ENCODE measurements around the gene ERGIC2. TPM values are rescaled to one million over a fixed set of nuclear protein-coding genes. Genes with fewer than 3 reads are reported as not detected.

ERGIC2 gene
- total RNA-seq, 1 experiment from 2014 or later = 115 TPM

DNA sequence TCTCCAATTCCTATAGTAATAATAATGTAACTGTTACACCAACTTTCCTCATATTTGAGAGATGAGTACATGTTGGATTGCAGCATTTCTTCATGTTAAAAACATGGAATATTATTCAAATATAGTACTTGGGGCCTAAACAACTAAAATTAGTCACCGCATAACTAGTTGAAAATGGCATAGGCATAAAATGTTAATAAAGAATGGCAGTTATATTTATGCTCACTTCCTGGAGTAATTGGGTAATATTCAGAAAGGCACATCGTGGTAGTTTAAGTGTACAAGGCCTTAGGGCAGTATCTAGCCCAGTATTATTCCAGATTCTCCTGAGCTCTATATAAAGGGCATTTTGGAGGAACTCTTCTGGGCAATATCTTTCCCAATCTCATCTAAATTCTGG is 46.0 kb downstream of the ERGIC2 start:
- no peak overlapping the region for H3K4me3 ChIP-seq

DNA sequence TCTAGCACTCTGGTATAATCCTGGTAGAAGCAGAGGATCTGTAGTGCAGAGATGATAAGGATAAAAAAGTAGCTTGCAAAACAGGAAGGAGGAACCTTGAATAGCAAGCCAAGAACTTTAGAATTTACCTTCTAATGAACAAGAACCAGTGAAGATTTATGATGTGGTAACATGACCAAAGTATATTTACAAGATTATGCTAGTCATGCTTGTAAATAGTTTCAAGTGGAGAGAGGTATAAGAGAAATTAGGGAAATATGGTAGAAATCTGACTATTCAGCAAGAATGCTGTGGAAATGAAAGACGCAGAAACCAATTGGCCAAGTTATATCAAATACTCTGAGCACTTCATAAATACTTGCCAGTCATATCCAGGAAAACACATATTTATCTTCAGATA is 47.8 kb downstream of the ERGIC2 start:
- Histone ChIP-seq H3K27me3 (no peaks in the 10 kb centered on the region), H3K9me3 (replicated peaks) (no peaks in the 10 kb centered on the region), H3K4me3 (no peak overlapping the region), H3K36me3 (peaks cover 6% of the 10 kb centered on the region; the same call in 1 of the 2 replicates), H3K4me1 (no peaks in the 10 kb centered on the region), H3K27ac (no peak overlapping the region)
- DNase-seq = no peak

More for the DNA sequence above, 46.0 kb downstream of the ERGIC2 start:
- no peak for DNase-seq
- Histone ChIP-seq H3K4me1 (no peaks in the 10 kb centered on the region), H3K36me3 (peaks cover 7% of the 10 kb centered on the region; the same call in 1 of the 2 replicates), H3K27ac (no peak overlapping the region), H3K9me3 (replicated peaks) (no peaks in the 10 kb centered on the region), H3K27me3 (no peaks in the 10 kb centered on the region)

DNA sequence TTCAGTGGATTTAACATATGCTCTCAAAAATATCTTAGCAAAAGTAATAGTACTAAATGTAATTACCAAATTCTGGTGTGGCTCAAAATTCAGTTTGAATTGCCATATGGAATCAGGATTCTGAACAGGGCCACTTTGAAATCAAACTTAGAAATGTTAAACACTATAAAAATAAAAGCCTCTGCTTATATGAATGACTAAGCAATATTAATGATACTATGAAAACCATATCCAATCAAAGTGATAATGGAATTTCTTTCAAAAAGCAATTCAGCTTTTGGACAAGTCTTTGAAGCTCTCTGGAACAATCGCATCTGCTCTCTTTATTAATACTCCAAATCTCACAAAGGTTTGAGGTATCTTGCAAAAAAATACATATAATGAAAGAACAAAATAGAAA is 51.6 kb downstream of the ERGIC2 start:
- Histone ChIP-seq H3K36me3 (peaks cover 6% of the 10 kb centered on the region; the same call in 1 of the 2 replicates), H3K4me1 (no peaks in the 10 kb centered on the region), H3K9me3 (replicated peaks) (no peaks in the 10 kb centered on the region), H3K27me3 (no peaks in the 10 kb centered on the region), H3K4me3 (no peak overlapping the region), H3K27ac (no peak overlapping the region)
- no peak for DNase-seq

DNA sequence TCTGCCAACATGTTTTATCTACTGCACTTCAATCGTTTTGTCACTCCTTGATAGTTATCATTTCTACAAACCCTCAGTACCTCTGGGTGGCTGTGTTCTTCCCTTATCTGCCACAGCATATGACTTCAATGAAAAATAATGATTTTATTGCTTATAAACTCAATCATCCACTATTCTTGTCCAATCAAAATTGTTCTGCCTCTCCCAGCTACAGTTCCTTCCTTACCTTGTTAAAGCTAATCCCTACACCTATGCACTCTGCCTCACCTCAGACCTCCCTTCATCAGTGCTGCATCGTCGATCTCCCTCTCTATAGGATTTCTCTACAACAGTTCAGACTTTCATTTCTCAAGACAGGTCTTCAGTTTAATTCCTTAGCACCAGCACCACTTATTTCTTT is 58.8 kb downstream of the ERGIC2 start:
- Histone ChIP-seq H3K4me3 (no peak overlapping the region), H3K27ac (no peak overlapping the region)

DNA sequence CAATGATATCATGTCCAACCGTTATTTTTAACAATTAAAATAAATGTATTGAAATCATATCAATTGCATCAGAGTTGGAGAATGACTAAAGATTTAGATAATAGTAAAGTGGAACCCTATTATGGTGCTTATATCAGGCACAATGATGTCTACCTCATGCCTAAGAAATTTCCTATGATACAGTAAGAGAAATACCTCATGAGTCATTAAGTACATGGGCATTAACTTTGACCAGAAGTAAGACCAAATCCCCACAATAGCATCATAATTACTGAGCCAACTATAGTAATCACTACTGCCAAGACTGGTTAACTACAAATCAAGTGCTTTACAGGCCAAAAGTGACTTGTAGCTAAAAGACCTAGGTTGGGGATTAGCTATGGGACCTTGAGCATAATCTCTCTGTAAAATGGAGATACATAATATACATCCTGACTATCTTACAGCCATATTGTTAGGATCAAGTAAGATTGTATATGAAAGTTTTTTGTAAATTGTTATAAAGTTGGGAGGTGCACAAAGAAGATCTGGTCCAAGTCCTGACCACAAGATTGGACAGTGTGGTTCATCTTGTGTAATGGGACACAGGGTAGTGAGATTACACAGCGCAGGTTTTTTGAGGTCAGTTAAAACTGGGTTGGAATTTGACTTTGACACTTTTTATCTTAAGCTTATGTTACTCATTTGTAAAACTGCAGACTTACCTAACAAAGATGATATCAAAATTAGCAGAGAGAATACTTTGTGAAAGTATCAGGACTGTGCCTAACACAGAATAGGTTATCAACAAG is 60.5 kb downstream of the ERGIC2 start:
- no peaks in the 10 kb centered on the region for H3K36me3 ChIP-seq
- no peaks in the 10 kb centered on the region for H3K27me3 ChIP-seq
- no peak overlapping the region for H3K4me3 ChIP-seq
- no peak for DNase-seq
- peaks cover 7% of the 10 kb centered on the region; the same call in 1 of the 2 replicates for H3K4me1 ChIP-seq
- peaks cover 6% of the 10 kb centered on the region; the same call in 1 of the 2 replicates for H3K9me3 ChIP-seq (replicated peaks)
- H3K27ac ChIP-seq = no peak overlapping the region

More for the DNA sequence above, 58.8 kb downstream of the ERGIC2 start:
- no peak for DNase-seq
- peaks cover 4% of the 10 kb centered on the region; the same call in 1 of the 2 replicates for H3K4me1 ChIP-seq
- H3K27me3 ChIP-seq = no peaks in the 10 kb centered on the region
- H3K36me3 ChIP-seq = no peaks in the 10 kb centered on the region
- H3K9me3 ChIP-seq (replicated peaks) = peaks cover 6% of the 10 kb centered on the region; the same call in 1 of the 2 replicates

DNA sequence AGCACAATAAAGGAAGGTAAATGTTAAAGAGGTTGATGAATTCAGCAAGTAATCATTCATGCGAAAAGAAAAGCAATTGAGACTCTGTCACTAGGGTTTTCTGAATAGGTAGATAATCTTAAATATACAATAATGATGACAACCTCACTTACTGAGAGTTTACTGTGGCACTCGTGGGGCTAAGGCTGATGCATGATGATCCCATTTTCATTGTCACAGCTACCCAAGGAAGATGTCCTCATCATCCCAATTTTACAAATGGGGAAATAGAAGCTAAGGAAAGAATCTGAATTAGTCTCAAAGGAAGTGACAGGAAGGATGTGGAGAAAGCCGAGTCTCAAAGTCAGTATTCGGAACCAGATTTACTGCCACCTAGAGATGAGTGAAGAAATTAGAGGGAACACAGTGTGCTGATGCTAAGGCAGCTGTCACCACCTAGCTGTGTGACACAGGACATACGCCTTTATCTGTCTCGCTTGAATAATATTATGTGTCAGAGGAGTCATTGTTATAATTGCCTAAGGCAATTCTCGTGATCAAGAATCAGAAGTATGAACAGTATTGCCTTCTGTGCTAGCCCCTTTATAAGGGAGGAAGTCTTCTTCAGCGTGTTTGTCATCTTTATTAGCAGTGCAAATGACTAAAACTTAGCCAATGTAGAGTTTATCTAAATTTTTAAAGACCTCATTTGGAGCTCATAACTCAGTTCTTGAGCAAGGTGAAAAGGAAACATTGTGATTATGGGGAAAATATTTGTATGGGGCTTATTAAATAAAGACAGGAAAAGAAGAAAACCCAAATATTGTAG is 63.2 kb downstream of the ERGIC2 start:
- no peak overlapping the region for H3K27ac ChIP-seq
- H3K36me3 ChIP-seq = no peaks in the 10 kb centered on the region
- H3K4me1 ChIP-seq = peaks cover 7% of the 10 kb centered on the region; the same call in 1 of the 2 replicates
- H3K27me3 ChIP-seq = no peaks in the 10 kb centered on the region
- H3K9me3 ChIP-seq (replicated peaks) = peaks cover under 1% of the 10 kb centered on the region; the same call in 1 of the 2 replicates
- DNase-seq = peak; percentile 58 to 89
- no peak overlapping the region for H3K4me3 ChIP-seq

DNA sequence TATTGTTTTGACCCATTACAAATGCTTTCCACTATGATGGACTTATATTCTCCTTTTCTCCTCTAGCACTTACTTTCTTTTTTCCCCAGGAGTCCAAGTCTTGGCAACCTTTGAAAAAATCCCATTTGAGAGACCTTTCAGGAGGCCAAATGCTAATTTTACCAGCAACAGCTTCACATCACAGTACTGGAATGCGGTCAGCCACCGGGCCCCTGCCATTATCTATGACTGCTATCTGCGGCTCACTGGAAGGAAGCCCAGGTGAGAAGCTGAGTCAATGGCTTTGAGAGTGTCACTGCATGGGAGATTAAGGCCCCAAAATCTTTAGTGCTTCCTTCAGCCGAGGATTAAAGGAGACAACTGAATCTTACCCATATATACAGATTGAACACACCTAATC is 64.2 kb downstream of the ERGIC2 start:
- Histone ChIP-seq H3K36me3 (no peaks in the 10 kb centered on the region), H3K27me3 (no peaks in the 10 kb centered on the region), H3K9me3 (replicated peaks) (no peaks in the 10 kb centered on the region), H3K4me1 (peaks cover 7% of the 10 kb centered on the region; the same call in 1 of the 2 replicates), H3K27ac (no peak overlapping the region), H3K4me3 (no peak overlapping the region)
- DNase-seq = no peak

DNA sequence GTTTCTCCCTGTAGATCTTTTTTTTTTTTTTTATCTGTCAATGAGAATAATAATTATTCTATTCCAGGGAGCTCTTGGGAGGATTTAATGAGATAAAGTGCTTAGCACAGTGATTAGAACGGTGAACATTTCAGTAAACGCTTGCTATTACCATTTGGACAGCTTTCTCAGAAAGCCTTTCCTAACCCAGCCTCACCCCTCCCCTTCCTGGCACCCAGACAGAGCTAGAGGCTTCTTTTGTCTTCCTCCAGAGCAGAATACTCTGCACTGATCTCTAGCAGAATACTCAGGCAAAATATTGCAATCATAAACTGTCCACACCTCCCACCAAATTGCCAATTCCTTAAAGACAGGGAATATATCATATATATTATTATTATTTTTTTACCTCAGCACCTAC is 66.6 kb downstream of the ERGIC2 start:
- Histone ChIP-seq H3K9me3 (replicated peaks) (no peaks in the 10 kb centered on the region), H3K4me1 (peaks cover 5% of the 10 kb centered on the region; the same call in 1 of the 2 replicates), H3K27me3 (no peaks in the 10 kb centered on the region), H3K27ac (no peak overlapping the region), H3K36me3 (no peaks in the 10 kb centered on the region), H3K4me3 (no peak overlapping the region)
- DNase-seq = no peak

DNA sequence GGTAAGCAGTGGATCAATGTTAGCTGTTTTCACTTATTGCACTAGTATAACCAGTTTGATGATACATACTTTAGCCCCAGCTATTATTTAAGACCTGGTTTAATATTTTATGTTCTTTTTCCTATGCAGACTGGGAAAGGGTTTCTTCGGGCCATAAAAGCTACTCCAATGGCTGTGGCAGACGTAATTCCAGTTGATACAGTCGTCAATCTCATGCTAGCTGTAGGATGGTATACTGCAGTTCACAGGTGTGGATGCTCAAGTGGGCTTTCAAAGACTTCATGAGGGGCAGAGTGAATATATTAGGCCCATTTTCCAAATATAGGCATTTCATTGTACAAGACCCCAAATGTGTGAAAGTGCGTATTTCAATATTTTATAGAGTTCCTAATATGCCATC is 70.1 kb downstream of the ERGIC2 start:
- H3K4me3 ChIP-seq = no peak overlapping the region
- no peaks in the 10 kb centered on the region for H3K27me3 ChIP-seq
- no peaks in the 10 kb centered on the region for H3K9me3 ChIP-seq (replicated peaks)

DNA sequence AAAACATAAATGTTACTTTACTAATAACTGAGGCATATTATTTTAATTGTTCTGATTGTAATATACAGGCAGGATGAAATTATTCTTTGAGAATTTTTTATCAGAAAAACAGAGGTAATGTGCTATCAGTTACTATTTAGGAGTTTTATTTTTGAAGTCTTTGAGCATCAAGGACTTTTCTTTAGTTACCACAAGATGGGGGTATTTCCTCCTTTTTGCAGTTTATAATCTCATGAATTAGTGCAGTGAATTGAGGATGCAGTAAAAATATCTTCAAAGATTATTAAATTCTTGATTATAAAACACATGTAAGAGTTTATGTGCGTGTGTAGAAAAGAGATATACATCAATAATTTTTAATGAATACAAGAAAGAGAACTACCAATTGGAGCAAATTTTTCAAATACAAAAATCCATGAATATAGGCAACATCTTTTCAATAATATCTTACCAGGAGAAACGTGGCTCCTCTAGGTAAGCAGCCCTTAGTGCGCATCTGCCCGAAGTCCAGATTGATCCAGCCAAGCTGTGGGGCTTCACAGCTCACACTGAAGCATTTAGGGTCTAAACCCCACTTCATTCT is 71.6 kb downstream of the ERGIC2 start:
- peak in 1 of 2 experiments; percentile 41 for DNase-seq

More for the DNA sequence above, 70.1 kb downstream of the ERGIC2 start:
- H3K27ac ChIP-seq = no peak overlapping the region
- H3K36me3 ChIP-seq = no peaks in the 10 kb centered on the region
- DNase-seq = no peak
- H3K4me1 ChIP-seq = no peaks in the 10 kb centered on the region

DNA sequence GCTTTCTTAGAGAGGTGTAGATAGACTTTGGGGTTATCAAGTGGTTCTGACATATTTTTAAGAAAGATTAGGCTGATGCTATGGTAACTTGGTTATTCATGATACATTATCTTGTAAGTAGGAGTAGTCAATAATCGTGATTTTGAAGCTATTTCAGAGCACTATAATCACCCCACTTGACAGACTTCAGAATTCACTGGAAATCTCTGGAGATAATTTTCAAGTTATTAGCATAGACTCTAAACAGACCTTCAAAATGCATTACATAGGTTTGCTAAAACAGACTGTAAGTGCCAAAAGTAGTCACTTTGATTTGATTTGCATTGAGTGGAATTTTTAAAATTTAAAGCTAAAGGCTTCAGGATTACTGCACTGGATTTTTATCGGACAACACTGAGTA is 74.3 kb downstream of the ERGIC2 start:
- no peaks in the 10 kb centered on the region for H3K27me3 ChIP-seq
- no peak overlapping the region for H3K27ac ChIP-seq
- peaks cover 10% of the 10 kb centered on the region for H3K4me1 ChIP-seq
- no peaks in the 10 kb centered on the region for H3K36me3 ChIP-seq
- H3K4me3 ChIP-seq = no peak overlapping the region
- DNase-seq = no peak
- no peaks in the 10 kb centered on the region for H3K9me3 ChIP-seq (replicated peaks)

More for the DNA sequence above, 71.6 kb downstream of the ERGIC2 start:
- H3K27ac ChIP-seq = no peak overlapping the region
- peaks cover 5% of the 10 kb centered on the region for H3K4me1 ChIP-seq
- H3K27me3 ChIP-seq = no peaks in the 10 kb centered on the region
- H3K4me3 ChIP-seq = no peak overlapping the region
- no peaks in the 10 kb centered on the region for H3K9me3 ChIP-seq (replicated peaks)
- H3K36me3 ChIP-seq = no peaks in the 10 kb centered on the region

DNA sequence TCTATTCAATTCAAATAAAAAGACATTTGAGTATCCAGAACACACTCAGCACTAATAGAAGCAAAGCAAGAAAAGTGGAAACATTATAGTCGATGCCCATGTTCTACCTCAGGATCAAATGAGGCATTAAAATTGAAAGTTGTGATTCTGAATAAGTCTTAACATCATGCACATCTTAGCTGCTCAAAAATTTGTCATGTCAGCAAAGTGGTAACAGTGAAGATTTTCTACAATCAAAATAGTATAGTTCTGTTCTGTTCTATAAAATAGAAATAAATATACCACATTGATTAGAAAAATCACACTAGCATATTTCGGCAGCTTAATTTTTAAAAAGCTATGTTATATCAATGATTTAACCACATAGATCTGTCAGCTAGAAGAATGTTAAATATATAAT is 74.7 kb downstream of the ERGIC2 start:
- Histone ChIP-seq H3K4me3 (no peak overlapping the region), H3K27me3 (no peaks in the 10 kb centered on the region), H3K36me3 (no peaks in the 10 kb centered on the region), H3K9me3 (replicated peaks) (no peaks in the 10 kb centered on the region), H3K27ac (no peak overlapping the region), H3K4me1 (peaks cover 10% of the 10 kb centered on the region)
- DNase-seq = no peak

DNA sequence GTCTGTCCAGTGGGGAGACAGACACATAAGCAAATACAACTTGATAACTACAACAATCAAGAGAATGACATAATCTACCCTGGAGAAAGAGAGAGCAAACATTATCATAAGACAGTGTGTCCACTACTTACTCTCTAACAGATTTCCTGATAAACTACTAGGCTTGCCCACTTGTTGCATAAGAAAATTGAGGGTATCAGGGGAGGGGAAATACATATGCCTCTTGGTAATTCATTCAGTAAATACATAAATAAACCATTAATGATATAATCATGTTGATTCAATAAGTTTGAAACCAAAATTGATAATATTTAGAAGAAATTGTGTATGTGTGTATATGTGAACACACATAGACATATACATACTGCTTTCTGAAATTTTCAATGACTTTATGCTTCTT is 76.6 kb downstream of the ERGIC2 start:
- DNase-seq = no peak
- no peaks in the 10 kb centered on the region for H3K36me3 ChIP-seq
- H3K4me3 ChIP-seq = no peak overlapping the region
- H3K9me3 ChIP-seq (replicated peaks) = no peaks in the 10 kb centered on the region
- peak overlapping the region; percentile 37; the same call in 1 of the 2 replicates for H3K27ac ChIP-seq
- no peaks in the 10 kb centered on the region for H3K27me3 ChIP-seq
- peaks cover 10% of the 10 kb centered on the region for H3K4me1 ChIP-seq

DNA sequence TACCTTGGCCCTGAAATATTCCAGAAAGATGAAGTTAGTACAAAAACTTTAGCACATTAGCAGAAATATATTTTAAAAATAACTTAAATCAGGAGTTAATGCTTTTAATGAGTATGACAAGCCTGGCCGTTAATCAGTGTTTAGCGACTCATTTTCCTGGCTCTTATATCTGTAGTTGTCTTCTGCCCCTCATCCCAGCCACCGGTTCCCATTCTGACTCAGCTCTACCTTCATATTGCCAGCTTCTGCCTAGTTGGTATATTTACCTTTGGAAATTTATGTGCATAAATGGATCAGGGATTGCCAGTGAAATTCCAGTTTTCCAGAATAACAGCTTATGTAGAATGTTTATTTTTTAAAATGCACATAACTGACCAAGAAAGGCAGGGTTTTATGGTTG is 79.9 kb downstream of the ERGIC2 start:
- Histone ChIP-seq H3K36me3 (no peaks in the 10 kb centered on the region), H3K27ac (no peak overlapping the region), H3K4me3 (no peak overlapping the region), H3K4me1 (peaks cover 10% of the 10 kb centered on the region), H3K27me3 (no peaks in the 10 kb centered on the region), H3K9me3 (replicated peaks) (no peaks in the 10 kb centered on the region)
- no peak for DNase-seq

DNA sequence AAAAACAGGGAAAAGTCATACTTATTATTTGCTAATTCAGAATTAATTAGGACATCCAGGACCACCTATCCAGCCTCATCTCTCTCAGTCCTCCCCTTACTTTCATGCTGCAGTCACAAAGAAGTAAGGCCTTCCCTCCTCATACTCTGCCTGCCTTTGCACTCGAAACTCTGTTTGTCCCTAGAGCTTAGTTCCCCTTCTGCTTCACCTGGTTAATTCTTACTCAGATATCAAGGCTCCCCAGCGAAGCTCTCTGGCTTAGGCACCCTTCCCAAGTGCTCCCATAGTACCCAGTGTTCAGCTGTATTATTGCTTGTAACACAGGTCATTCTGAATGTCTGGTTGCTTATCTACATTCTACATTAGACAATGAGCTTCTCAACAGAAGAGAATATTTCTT is 81.3 kb downstream of the ERGIC2 start:
- no peak overlapping the region for H3K27ac ChIP-seq
- DNase-seq = no peak
- H3K4me3 ChIP-seq = no peak overlapping the region

More for the DNA sequence above, 81.3 kb downstream of the ERGIC2 start:
- Histone ChIP-seq H3K4me1 (peaks cover 8% of the 10 kb centered on the region), H3K36me3 (no peaks in the 10 kb centered on the region), H3K9me3 (replicated peaks) (no peaks in the 10 kb centered on the region), H3K27me3 (no peaks in the 10 kb centered on the region)

Data from SJCRH30 (cell line).